ENCODE data around the gene NOC4L.

The NOC4L gene

GRCh38 chr12:132180648-132181546, 36.6 kb downstream of the NOC4L start:
- in situ Hi-C loops (cut with MboI; ENCODE audit: low pct_unique_long_range_greater_than_20kb, low sequenced_read_pairs, unreplicated experiment) = no loop called here
- no peak for TF ChIP-seq CTCF (IDR thresholded peaks at IDR 0.05; ENCODE audit: extremely low read depth, insufficient read depth, missing control alignments)
- no peak for DNase-seq (ENCODE audit: low spot score)

GRCh38 chr12:132181570-132182200, 37.4 kb downstream of the NOC4L start:
- DNase-seq (ENCODE audit: low spot score) = no peak
- TF ChIP-seq CTCF (IDR thresholded peaks at IDR 0.05; ENCODE audit: extremely low read depth, insufficient read depth, missing control alignments) = no peak
- in situ Hi-C loops (cut with MboI; ENCODE audit: low pct_unique_long_range_greater_than_20kb, low sequenced_read_pairs, unreplicated experiment) = no loop called here

GRCh38 chr12:132182206-132182710, 38.0 kb downstream of the NOC4L start:
- no peak for DNase-seq (ENCODE audit: low spot score)
- in situ Hi-C loops (cut with MboI; ENCODE audit: low pct_unique_long_range_greater_than_20kb, low sequenced_read_pairs, unreplicated experiment) = no loop called here
- no peak for TF ChIP-seq CTCF (IDR thresholded peaks at IDR 0.05; ENCODE audit: extremely low read depth, insufficient read depth, missing control alignments)

GRCh38 chr12:132182711-132183365, 38.6 kb downstream of the NOC4L start:
- DNase-seq (ENCODE audit: low spot score) = no peak
- no peak for TF ChIP-seq CTCF (IDR thresholded peaks at IDR 0.05; ENCODE audit: extremely low read depth, insufficient read depth, missing control alignments)
- in situ Hi-C loops (cut with MboI; ENCODE audit: low pct_unique_long_range_greater_than_20kb, low sequenced_read_pairs, unreplicated experiment) = no loop called here

GRCh38 chr12:132185705-132186104, 41.4 kb downstream of the NOC4L start:
- TF ChIP-seq CTCF (IDR thresholded peaks at IDR 0.05; ENCODE audit: extremely low read depth, insufficient read depth, missing control alignments) = no peak
- in situ Hi-C loops (cut with MboI; ENCODE audit: low pct_unique_long_range_greater_than_20kb, low sequenced_read_pairs, unreplicated experiment) = no loop called here
- DNase-seq (ENCODE audit: low spot score) = no peak

GRCh38 chr12:132186208-132186856, 42.1 kb downstream of the NOC4L start:
- no peak for TF ChIP-seq CTCF (IDR thresholded peaks at IDR 0.05; ENCODE audit: extremely low read depth, insufficient read depth, missing control alignments)
- in situ Hi-C loops (cut with MboI; ENCODE audit: low pct_unique_long_range_greater_than_20kb, low sequenced_read_pairs, unreplicated experiment) = no loop called here
- DNase-seq (ENCODE audit: low spot score) = no peak
